OCI-LY7 (cell line): Measurements from ENCODE around the gene C15orf39. TPM values are rescaled to one million over a fixed set of nuclear protein-coding genes. Genes with fewer than 3 reads are reported as not detected.

Experiments used
- BruUV-seq: library from RNA; stranded (reverse); fragments of 400-500 nt; replicated peaks from 2 replicates; lab custom pipeline; 2021; lab: Mats Ljungman, UMichigan
- CTCF ChIA-PET: fragments of 300-600 bp; sonication (Branson Sonifier 250); formaldehyde crosslinking; loops from one replicate; lab custom pipeline; 2022; ENCODE audit warnings: antibody characterized with exemption; ENCODE audit not compliant: unreplicated experiment; lab: Charles Lee
- POLR2A ChIA-PET: fragments of 300-600 bp; sonication (Branson Sonifier 250); formaldehyde crosslinking; loops from one replicate; lab custom pipeline; 2022; ENCODE audit warnings: antibody characterized with exemption; lab: Charles Lee
- DNase-seq: peaks from one replicate; pipeline ENCODE4 v3.0.0-alpha.2; 2015; ENCODE audit warnings: low spot score
- H2AFZ ChIP-seq: fragments of 200-600 bp; sonication (generic), shearing (Covaris generic); 2 replicates; pipeline ENCODE4 v1.6.1; 2014; ENCODE audit warnings: mild to moderate bottlenecking, antibody characterized with exemption, low read length, moderate library complexity
- H3K27ac ChIP-seq: fragments of 200-600 bp; sonication (generic); 2 replicates; pipeline ENCODE4 v1.5.1; 2014; ENCODE audit warnings: mixed run types, low read depth, mild to moderate bottlenecking, moderate library complexity, low read length, inconsistent platforms; ENCODE audit not compliant: poor library complexity, severe bottlenecking
- H3K36me3 ChIP-seq: fragments of 200-600 bp; sonication (generic); 2 replicates; pipeline ENCODE4 v1.6.1; 2014; ENCODE audit warnings: mild to moderate bottlenecking, antibody characterized with exemption, low read length, moderate library complexity, mixed read lengths; ENCODE audit not compliant: insufficient read depth
- H3K4me1 ChIP-seq: fragments of 200-600 bp; sonication (generic); 2 replicates; pipeline ENCODE4 v1.5.1; 2014; ENCODE audit warnings: mild to moderate bottlenecking, low read length; ENCODE audit not compliant: insufficient read depth, poor library complexity, severe bottlenecking
- H3K4me2 ChIP-seq: fragments of 200-600 bp; sonication (generic); 2 replicates; pipeline ENCODE4 v1.6.1; 2014; ENCODE audit warnings: mild to moderate bottlenecking, low read length
- H3K4me3 ChIP-seq: fragments of 200-600 bp; sonication (generic); 2 replicates; pipeline ENCODE4 v1.5.1; 2014; ENCODE audit warnings: mild to moderate bottlenecking, low read depth, low read length; ENCODE audit not compliant: poor library complexity, severe bottlenecking
- H3K79me2 ChIP-seq: fragments of 200-600 bp; sonication (generic); 2 replicates; pipeline ENCODE4 v1.6.1; 2016; ENCODE audit warnings: low read depth, mild to moderate bottlenecking, low read length, moderate library complexity, mixed read lengths; ENCODE audit not compliant: insufficient read depth
- H3K9me2 ChIP-seq: fragments of 200-600 bp; sonication (generic); 2 replicates; pipeline ENCODE4 v1.6.1; 2016; ENCODE audit warnings: mild to moderate bottlenecking, low read length, mixed read lengths; ENCODE audit not compliant: insufficient read depth
- H3K9me3 ChIP-seq: fragments of 200-600 bp; sonication (generic); 2 replicates; pipeline ENCODE4 v1.6.1; 2014; ENCODE audit warnings: mild to moderate bottlenecking, mixed run types, low read length, mixed read lengths
- H4K20me1 ChIP-seq: fragments of 200-600 bp; sonication (generic); 2 replicates; pipeline ENCODE4 v1.6.1; 2014; ENCODE audit warnings: mild to moderate bottlenecking, antibody characterized with exemption, low read length, moderate library complexity, mixed read lengths; ENCODE audit not compliant: insufficient read depth
- CTCF ChIP-seq: fragments of 200-600 bp; sonication (generic); conservative IDR thresholded peaks from 2 replicates; pipeline ENCODE4 v1.5.1; 2014; ENCODE audit warnings: mild to moderate bottlenecking, antibody characterized with exemption, low read length, moderate library complexity, mixed read lengths
- EZH2phosphoT487 ChIP-seq: fragments of 200-600 bp; sonication (generic); IDR thresholded peaks from 2 replicates; pipeline ENCODE4 v1.6.1; 2018; ENCODE audit warnings: low read depth, borderline replicate concordance, mild to moderate bottlenecking, mixed run types, antibody characterized with exemption, low read length, moderate library complexity, mixed read lengths
- intact Hi-C: fragments of 100-400 bp; cut with micrococcal nuclease; formaldehyde crosslinking; loops from one replicate; pipeline ENCODE4 v1.10.0; 2022; ENCODE audit not compliant: unreplicated experiment
- total RNA-seq, 2 experiments: library from RNA; depleted of rRNA in 1 of 2; stranded (reverse); fragments of >200 nt in 1 of 2; shearing (Covaris generic) in 1 of 2; gene quantifications; 2 replicates each; pipeline ENCODE4 v1.2.3, GENCODE V29; 2014 to 2022

C15orf39 gene
- total RNA-seq, 2 experiments from 2014 or later: 26.5 to 50.2 TPM

GRCh38 chr15:75212200-75212858 is 10.6 kb downstream of the C15orf39 start:
- POLR2A ChIA-PET: no interaction called here
- CTCF ChIA-PET: no interaction called here
- H3K9me2 ChIP-seq: no peaks in the 10 kb centered on the region
- intact Hi-C loops: no loop called here
- H4K20me1 ChIP-seq: peaks cover 8% of the 10 kb centered on the region; the same call in 1 of the 2 replicates
- TF ChIP-seq EZH2phosphoT487: no peak
- TF ChIP-seq CTCF: no peak
- no peak overlapping the region for H3K4me2 ChIP-seq
- H3K79me2 ChIP-seq: peaks cover 35% of the 10 kb centered on the region
- H2AFZ ChIP-seq: no peak overlapping the region
- no TSS peak for BruUV-seq
- H3K36me3 ChIP-seq: peaks cover 69% of the 10 kb centered on the region
- H3K9me3 ChIP-seq: no peaks in the 10 kb centered on the region
- H3K4me3 ChIP-seq: no peak overlapping the region
- no peaks in the 10 kb centered on the region for H3K4me1 ChIP-seq
- no peak overlapping the region for H3K27ac ChIP-seq
- no peak for DNase-seq

GRCh38 chr15:75213212-75213767 is 11.6 kb downstream of the C15orf39 start:
- Histone ChIP-seq H3K4me1 (no peaks in the 10 kb centered on the region), H3K27ac (no peak overlapping the region), H3K4me2 (no peak overlapping the region), H2AFZ (no peak overlapping the region), H3K9me2 (no peaks in the 10 kb centered on the region), H3K79me2 (peaks cover 25% of the 10 kb centered on the region), H3K4me3 (no peak overlapping the region), H3K36me3 (peaks cover 60% of the 10 kb centered on the region), H4K20me1 (no peaks in the 10 kb centered on the region; the same call in 1 of the 2 replicates), H3K9me3 (no peaks in the 10 kb centered on the region)
- no peak for DNase-seq
- POLR2A ChIA-PET: no interaction called here
- no TSS peak for BruUV-seq
- TF ChIP-seq EZH2phosphoT487 (no peak), CTCF (no peak)
- intact Hi-C loops: no loop called here
- CTCF ChIA-PET: no interaction called here

- Histone ChIP-seq H3K79me2 (peaks cover 20% of the 10 kb centered on the region), H3K4me2 (no peak overlapping the region), H4K20me1 (no peaks in the 10 kb centered on the region; the same call in 1 of the 2 replicates), H3K4me1 (peaks cover 2% of the 10 kb centered on the region), H3K4me3 (no peak overlapping the region), H3K27ac (no peak overlapping the region), H3K36me3 (peaks cover 55% of the 10 kb centered on the region), H3K9me2 (no peaks in the 10 kb centered on the region), H3K9me3 (no peaks in the 10 kb centered on the region), H2AFZ (no peak overlapping the region)
- intact Hi-C loops: no loop called here
- TF ChIP-seq EZH2phosphoT487 (no peak), CTCF (no peak)
- ChIA-PET POLR2A (no interaction called here), CTCF (no interaction called here)
- no TSS peak for BruUV-seq
- no peak for DNase-seq
Observed at GRCh38 chr15:75213768-75214221, 12.1 kb downstream of the C15orf39 start.
